Right atrium auricular region (tissue), 2 donors: ENCODE results near the gene EML6. TPM values are rescaled to one million over a fixed set of nuclear protein-coding genes. Genes with fewer than 3 reads are reported as not detected.

ENCODE experiments used
- DNase-seq: peaks from one replicate; pipeline ENCODE4 v3.0.0-alpha.2; 2019; ENCODE audit warnings: low spot score
- H3K27ac ChIP-seq, 2 donors: fragments of 200-600 bp; sonication (generic); 1 replicate in 1 of 2; 2 replicates in 1 of 2; pipeline ENCODE4 v1.5.1; 2016 to 2019
- H3K27me3 ChIP-seq, 2 donors: fragments of 200-600 bp; sonication (generic); one replicate each; pipeline versions ENCODE4 v1.5.1 to v1.6.0; 2017 to 2019
- H3K36me3 ChIP-seq: fragments of 200-600 bp; sonication (generic); one replicate; pipeline ENCODE4 v1.5.1; 2016
- H3K4me1 ChIP-seq, 2 donors: fragments of 200-600 bp; sonication (generic); one replicate each; pipeline versions ENCODE4 v1.5.1 to v1.6.0; 2017 to 2019
- H3K4me3 ChIP-seq, 2 donors: fragments of 200-600 bp; sonication (generic); 1 replicate in 1 of 2; 2 replicates in 1 of 2; pipeline ENCODE4 v1.5.1; 2017 to 2019; ENCODE audit warnings: mild to moderate bottlenecking in 1 of 2, moderate library complexity in 1 of 2
- H3K9me3 ChIP-seq, 2 donors: fragments of 200-600 bp; sonication (generic); one replicate each; pipeline ENCODE4 v1.5.1; 2019
- total RNA-seq, 2 donors: library from RNA; depleted of rRNA; stranded (reverse); fragments of >200 nt; gene quantifications; one replicate each; pipeline ENCODE4 v1.1.0, GENCODE V29; 2016
- TF ChIP-seq, protein P1 (sequence below), 2 donors: fragments of 200-600 bp; sonication (generic); IDR thresholded peaks; one replicate each; pipeline ENCODE4 v1.5.1; 2019; ENCODE audit warnings: antibody characterized with exemption in 2 of 2

The EML6 gene
- total RNA-seq, 2 donors from 2014 or later = 1.1 to 1.2 TPM

- H3K9me3 ChIP-seq = no peaks in the 10 kb centered on the region
- H3K27ac ChIP-seq = no peak overlapping the region
- TF ChIP-seq, protein P1, sequence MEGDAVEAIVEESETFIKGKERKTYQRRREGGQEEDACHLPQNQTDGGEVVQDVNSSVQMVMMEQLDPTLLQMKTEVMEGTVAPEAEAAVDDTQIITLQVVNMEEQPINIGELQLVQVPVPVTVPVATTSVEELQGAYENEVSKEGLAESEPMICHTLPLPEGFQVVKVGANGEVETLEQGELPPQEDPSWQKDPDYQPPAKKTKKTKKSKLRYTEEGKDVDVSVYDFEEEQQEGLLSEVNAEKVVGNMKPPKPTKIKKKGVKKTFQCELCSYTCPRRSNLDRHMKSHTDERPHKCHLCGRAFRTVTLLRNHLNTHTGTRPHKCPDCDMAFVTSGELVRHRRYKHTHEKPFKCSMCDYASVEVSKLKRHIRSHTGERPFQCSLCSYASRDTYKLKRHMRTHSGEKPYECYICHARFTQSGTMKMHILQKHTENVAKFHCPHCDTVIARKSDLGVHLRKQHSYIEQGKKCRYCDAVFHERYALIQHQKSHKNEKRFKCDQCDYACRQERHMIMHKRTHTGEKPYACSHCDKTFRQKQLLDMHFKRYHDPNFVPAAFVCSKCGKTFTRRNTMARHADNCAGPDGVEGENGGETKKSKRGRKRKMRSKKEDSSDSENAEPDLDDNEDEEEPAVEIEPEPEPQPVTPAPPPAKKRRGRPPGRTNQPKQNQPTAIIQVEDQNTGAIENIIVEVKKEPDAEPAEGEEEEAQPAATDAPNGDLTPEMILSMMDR (IDR thresholded peaks at IDR 0.05) = no peak
- H3K4me3 ChIP-seq = no peak overlapping the region
- H3K27me3 ChIP-seq = no peaks in the 10 kb centered on the region
- no peak for DNase-seq
- H3K4me1 ChIP-seq = no peaks in the 10 kb centered on the region
- H3K36me3 ChIP-seq = no peaks in the 10 kb centered on the region
Observed at GRCh38 chr2:54879598-54880332, 156.3 kb downstream of the EML6 start.

DNA sequence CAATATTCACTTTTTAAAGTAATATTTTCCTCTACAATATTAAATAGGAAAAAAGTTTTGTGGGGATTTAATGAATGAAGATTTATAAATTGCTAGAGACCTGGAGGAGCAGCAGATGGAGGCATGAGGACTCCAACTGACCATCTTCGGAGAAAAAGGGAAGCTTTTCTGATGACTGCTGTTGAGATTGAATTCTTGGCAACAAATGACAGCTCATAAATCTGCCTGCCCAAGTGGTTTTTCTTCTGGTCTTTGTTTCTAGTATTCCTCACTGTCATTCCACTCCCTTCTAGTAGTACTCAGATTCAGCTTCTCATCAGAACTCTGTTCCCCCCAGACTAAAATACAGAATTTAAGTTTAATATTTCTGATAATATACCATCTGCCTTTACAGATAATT is 157.0 kb downstream of the EML6 start:
- Histone ChIP-seq H3K4me1 (no peaks in the 10 kb centered on the region), H3K4me3 (no peak overlapping the region), H3K36me3 (no peaks in the 10 kb centered on the region), H3K9me3 (no peaks in the 10 kb centered on the region), H3K27me3 (no peaks in the 10 kb centered on the region), H3K27ac (no peak overlapping the region)
- DNase-seq = no peak
- TF ChIP-seq, protein P1 (IDR thresholded peaks at IDR 0.05) = no peak

DNA sequence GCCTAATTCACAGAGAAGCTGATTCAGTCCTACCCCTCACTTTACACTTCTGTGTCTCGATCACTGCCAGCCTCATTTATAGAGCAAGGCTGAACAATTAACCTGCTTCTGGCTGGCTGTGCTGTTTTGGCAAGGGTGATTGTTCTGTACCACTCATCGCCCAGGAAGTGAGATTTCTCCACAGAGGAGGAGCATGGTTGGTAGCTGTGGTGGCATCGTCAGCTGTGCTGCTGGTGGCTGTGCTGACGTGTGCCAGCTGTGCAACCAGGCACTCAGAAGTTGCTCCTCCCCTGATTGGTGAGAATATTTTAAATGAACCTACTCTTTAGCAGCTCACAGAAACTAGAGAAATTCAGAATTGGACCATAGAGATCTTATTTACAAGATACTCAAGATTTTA is 158.3 kb downstream of the EML6 start:
- no peak for DNase-seq
- no peak overlapping the region for H3K27ac ChIP-seq
- no peaks in the 10 kb centered on the region for H3K9me3 ChIP-seq
- H3K36me3 ChIP-seq = no peaks in the 10 kb centered on the region
- no peaks in the 10 kb centered on the region for H3K4me1 ChIP-seq
- H3K4me3 ChIP-seq = no peak overlapping the region
- TF ChIP-seq, protein P1 (IDR thresholded peaks at IDR 0.05) = no peak
- no peaks in the 10 kb centered on the region for H3K27me3 ChIP-seq

- H3K4me1 ChIP-seq = no peaks in the 10 kb centered on the region
- no peaks in the 10 kb centered on the region for H3K27me3 ChIP-seq
- H3K36me3 ChIP-seq = no peaks in the 10 kb centered on the region
- no peak for DNase-seq
- H3K9me3 ChIP-seq = no peaks in the 10 kb centered on the region
- H3K4me3 ChIP-seq = no peak overlapping the region
- TF ChIP-seq, protein P1 (IDR thresholded peaks at IDR 0.05) = no peak
- H3K27ac ChIP-seq = no peak overlapping the region
Observed at GRCh38 chr2:54885891-54886290, 162.4 kb downstream of the EML6 start.

GRCh38 chr2:54887850-54888545 is 164.5 kb downstream of the EML6 start:
- Histone ChIP-seq H3K27me3 (no peaks in the 10 kb centered on the region), H3K9me3 (no peaks in the 10 kb centered on the region), H3K4me3 (no peak overlapping the region), H3K27ac (no peak overlapping the region), H3K36me3 (no peaks in the 10 kb centered on the region), H3K4me1 (no peaks in the 10 kb centered on the region)
- DNase-seq = no peak
- TF ChIP-seq, protein P1 (IDR thresholded peaks at IDR 0.05) = no peak
